CD8-positive, alpha-beta memory T cell (primary cell): Measurements from ENCODE around the gene MLLT3. TPM values are rescaled to one million over a fixed set of nuclear protein-coding genes. Genes with fewer than 3 reads are reported as not detected.
A peak's percentile ranks its signal among the peaks of the same experiment; 100 is the strongest.

Experiments
- CTCF ChIA-PET: fragments of 350-600 bp; sonication (Branson Sonifier 250); formaldehyde crosslinking; loops from one replicate; lab custom pipeline; 2021; ENCODE audit warnings: antibody characterized with exemption; lab: Charles Lee
- POLR2A ChIA-PET: fragments of 350-600 bp; sonication (Branson Sonifier 250); formaldehyde crosslinking; loops from one replicate; lab custom pipeline; 2021; ENCODE audit warnings: antibody characterized with exemption; lab: Charles Lee
- DNase-seq, 5 donors: peaks; one replicate each; pipeline versions ENCODE4 v3.0.0 to v3.0.0-alpha.2; 2020 to 2022; ENCODE audit warnings: mixed read lengths in 1 of 5
- H3K27ac ChIP-seq: one replicate; pipeline ENCODE4 v1.7.0; 2013; ENCODE audit warnings: low read depth, mild to moderate bottlenecking, low read length, moderate library complexity
- H3K27me3 ChIP-seq: 2 replicates; pipeline ENCODE4 v1.7.0; 2013; ENCODE audit warnings: low read length, mild to moderate bottlenecking; ENCODE audit not compliant: insufficient read depth, poor library complexity, severe bottlenecking
- H3K36me3 ChIP-seq: 2 replicates; pipeline ENCODE4 v1.7.0; 2013; ENCODE audit warnings: mild to moderate bottlenecking, low read length, moderate library complexity; ENCODE audit not compliant: insufficient read depth
- H3K4me1 ChIP-seq: 2 replicates; pipeline ENCODE4 v1.7.0; 2013; ENCODE audit warnings: mild to moderate bottlenecking, low read length, moderate library complexity; ENCODE audit not compliant: insufficient read depth
- H3K4me3 ChIP-seq: 2 replicates; pipeline ENCODE4 v1.7.0; 2013; ENCODE audit warnings: mild to moderate bottlenecking, low read length
- H3K9me3 ChIP-seq: 2 replicates; pipeline ENCODE4 v1.7.0; 2013; ENCODE audit warnings: mild to moderate bottlenecking, low read length
- H3K27ac Mint-ChIP-seq, 8 donors: one replicate each; pipeline ENCODE4 v1.8.0; 2020 to 2021; ENCODE audit warnings: mixed read lengths in 8 of 8, mild to moderate bottlenecking in 6 of 8, inconsistent platforms in 3 of 8, moderate library complexity in 3 of 8
- H3K27me3 Mint-ChIP-seq, 2 donors: one replicate each; pipeline ENCODE4 v1.8.0; 2020 to 2021; ENCODE audit warnings: mixed read lengths in 2 of 2, mild to moderate bottlenecking in 1 of 2, moderate library complexity in 1 of 2
- H3K36me3 Mint-ChIP-seq, 3 donors: one replicate each; pipeline ENCODE4 v1.8.0; 2020 to 2021; ENCODE audit warnings: mixed read lengths in 3 of 3, inconsistent platforms in 1 of 3, mild to moderate bottlenecking in 1 of 3
- H3K4me1 Mint-ChIP-seq, 3 donors: one replicate each; pipeline ENCODE4 v1.8.0; 2020 to 2021; ENCODE audit warnings: mixed read lengths in 3 of 3, inconsistent platforms in 1 of 3, mild to moderate bottlenecking in 1 of 3
- H3K4me3 Mint-ChIP-seq, 7 donors: one replicate each; pipeline ENCODE4 v1.8.0; 2020 to 2021; ENCODE audit warnings: mixed read lengths in 7 of 7, mild to moderate bottlenecking in 6 of 7, moderate library complexity in 4 of 7, inconsistent platforms in 2 of 7
- H3K9me3 Mint-ChIP-seq, 5 donors: one replicate each; pipeline ENCODE4 v1.8.0; 2020 to 2022; ENCODE audit warnings: mixed read lengths in 5 of 5, mild to moderate bottlenecking in 3 of 5, moderate library complexity in 2 of 5, inconsistent platforms in 1 of 5
- polyA plus RNA-seq: library from polyadenylated mRNA; unstranded; fragments of 300-500 nt; fragmentation: Illumina TruSeq; gene quantifications from one replicate; pipeline ENCODE4 v1.2.3, GENCODE V29; 2021
- total RNA-seq, 2 experiments: library from RNA; stranded (reverse); gene quantifications; one replicate each; pipeline ENCODE4 v1.2.3, GENCODE V29; 2021

Gene MLLT3
- total and polyA plus RNA-seq, 3 experiments from 2014 or later = 24.6 to 37.0 (median 36.8) TPM

DNA sequence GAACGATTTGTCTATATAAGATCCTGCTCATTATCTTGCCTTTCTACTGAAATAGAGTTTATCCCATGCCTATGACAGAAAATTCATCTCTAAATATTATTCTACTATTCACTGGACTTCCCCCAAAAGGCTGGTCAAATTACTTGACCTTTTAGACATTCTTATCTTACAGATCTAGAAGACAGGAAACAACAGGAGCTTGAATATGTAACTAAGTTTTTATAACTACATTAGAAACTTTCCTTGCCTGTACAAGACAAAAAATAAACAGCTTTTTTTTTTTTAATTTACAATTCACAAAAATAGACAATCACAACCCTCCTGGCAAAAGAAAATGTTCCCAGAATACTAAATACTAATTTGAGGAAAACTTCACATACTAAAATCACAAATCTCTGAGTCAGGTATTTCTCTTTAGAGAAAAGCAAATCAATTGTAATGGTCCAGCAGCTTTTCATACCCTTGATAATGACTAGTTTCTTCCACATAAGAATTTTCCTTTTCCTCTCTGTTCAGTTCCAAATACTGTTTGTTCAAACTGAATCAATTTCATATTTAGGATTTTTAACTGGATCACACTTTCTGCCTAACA lies 68.6 kb downstream of the MLLT3 start:
- H3K4me1 ChIP-seq = peaks cover 48% of the 10 kb centered on the region
- no peaks in the 10 kb centered on the region for H3K9me3 Mint-ChIP-seq

DNA sequence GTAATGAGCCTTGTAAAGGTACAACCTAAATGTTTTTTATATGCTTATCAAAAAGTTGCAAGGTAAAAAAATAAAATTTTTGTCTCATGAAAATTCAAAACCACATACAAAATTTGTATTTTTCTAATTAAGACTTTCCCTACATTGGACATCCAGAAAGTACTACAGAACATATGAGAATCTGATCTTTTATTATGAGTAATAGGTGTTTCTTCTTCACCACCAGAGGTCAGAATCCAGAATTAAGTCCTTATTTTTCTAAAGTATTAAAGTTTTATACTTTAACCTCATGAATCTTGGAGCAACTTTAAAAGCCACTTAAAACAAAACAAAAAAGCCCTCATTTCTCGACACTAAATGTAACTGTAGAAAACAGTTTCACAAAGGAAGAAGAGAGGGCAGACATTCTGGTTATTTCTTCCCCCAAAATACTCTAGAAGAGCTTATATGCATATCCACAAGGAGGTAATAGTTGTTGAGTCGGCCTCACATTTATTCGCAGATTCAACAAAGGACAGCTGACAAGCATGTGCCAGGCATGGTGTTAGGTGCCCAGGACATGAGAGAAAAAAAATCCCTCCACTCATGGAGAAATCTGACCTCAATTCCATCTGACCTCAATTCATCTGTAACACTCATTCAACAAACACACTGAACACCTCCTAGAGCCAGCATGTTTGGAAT lies 69.3 kb downstream of the MLLT3 start:
- Mint-ChIP-seq H3K27me3 (no peaks in the 10 kb centered on the region), H3K27ac (peak overlapping the region in 4 of 8 donors; percentile 0 to 42 (median 24)), H3K36me3 (peaks cover 0 to 2% (median 0%) of the 10 kb centered on the region in 3 donors), H3K9me3 (no peaks in the 10 kb centered on the region), H3K4me3 (peak overlapping the region in 5 of 7 donors; percentile 1 to 52 (median 35)), H3K4me1 (peaks cover 66 to 86% (median 84%) of the 10 kb centered on the region in 3 donors)
- H3K9me3 ChIP-seq = no peaks in the 10 kb centered on the region
- CTCF ChIA-PET = interaction anchor here (0.8 to 1.7 kb wide), 3 partner anchors 65 to 71 kb away, joined by 3 to 11 read pairs (median 4); partner anchors contain the start of gene MLLT3
- peaks cover 42% of the 10 kb centered on the region for H3K4me1 ChIP-seq
- POLR2A ChIA-PET = interaction anchor here (1.7 kb wide), 1 partner anchor 69 kb away, joined by 6 read pairs; the partner anchor contains the start of gene MLLT3
- no peak overlapping the region for H3K4me3 ChIP-seq
- H3K27ac ChIP-seq = no peak overlapping the region
- H3K36me3 ChIP-seq = no peaks in the 10 kb centered on the region
- H3K27me3 ChIP-seq = no peaks in the 10 kb centered on the region
- peak in 1 of 5 donors; percentile 5 for DNase-seq

More for the DNA sequence above, 68.6 kb downstream of the MLLT3 start:
- Histone ChIP-seq H3K4me3 (no peak overlapping the region), H3K9me3 (no peaks in the 10 kb centered on the region), H3K27ac (no peak overlapping the region), H3K27me3 (no peaks in the 10 kb centered on the region), H3K36me3 (no peaks in the 10 kb centered on the region)
- H3K4me1 Mint-ChIP-seq = peaks cover 72 to 86% (median 85%) of the 10 kb centered on the region in 3 donors
- CTCF ChIA-PET = interaction anchor here (0.8 to 1.7 kb wide), 3 partner anchors 64 to 71 kb away, joined by 3 to 11 read pairs (median 4); partner anchors contain the start of gene MLLT3
- POLR2A ChIA-PET = interaction anchor here (1.7 kb wide), 1 partner anchor 68 kb away, joined by 6 read pairs; the partner anchor contains the start of gene MLLT3
- H3K27ac Mint-ChIP-seq = peak overlapping the region in 6 of 8 donors; percentile 0 to 52 (median 33)
- no peaks in the 10 kb centered on the region for H3K27me3 Mint-ChIP-seq
- peak overlapping the region in 6 of 7 donors; percentile 1 to 52 (median 26) for H3K4me3 Mint-ChIP-seq
- H3K36me3 Mint-ChIP-seq = peaks cover 0 to 2% (median 0%) of the 10 kb centered on the region in 3 donors
- no peak for DNase-seq

DNA sequence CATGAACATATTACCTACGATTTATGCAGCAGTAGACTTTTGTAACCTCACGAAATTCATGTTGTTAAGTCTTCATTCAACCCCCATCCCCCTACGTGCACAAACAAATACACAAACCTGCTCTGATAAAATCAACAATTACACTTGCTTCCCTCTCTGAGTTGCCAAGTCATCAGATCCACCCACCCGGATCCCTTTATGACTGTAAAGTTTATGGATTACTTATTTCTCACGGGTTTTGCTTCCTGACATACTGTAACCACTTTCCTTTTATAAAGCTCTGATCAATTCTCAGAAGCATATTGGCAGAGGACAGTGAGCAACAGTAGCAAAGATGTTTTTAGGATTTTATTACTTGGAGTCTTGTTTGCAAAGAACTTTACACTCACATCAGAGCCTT lies 70.5 kb downstream of the MLLT3 start:
- H3K4me1 ChIP-seq = peaks cover 39% of the 10 kb centered on the region
- no peaks in the 10 kb centered on the region for H3K9me3 ChIP-seq
- no peak for DNase-seq
- ChIA-PET CTCF (no interaction called here), POLR2A (no interaction called here)
- H3K4me3 Mint-ChIP-seq = no peak overlapping the region
- H3K27ac ChIP-seq = no peak overlapping the region
- no peaks in the 10 kb centered on the region for H3K36me3 ChIP-seq
- H3K9me3 Mint-ChIP-seq = no peaks in the 10 kb centered on the region
- H3K4me1 Mint-ChIP-seq = peaks cover 54 to 80% (median 76%) of the 10 kb centered on the region in 3 donors
- H3K27me3 Mint-ChIP-seq = no peaks in the 10 kb centered on the region
- H3K27me3 ChIP-seq = no peaks in the 10 kb centered on the region
- H3K4me3 ChIP-seq = no peak overlapping the region
- peaks cover 0 to 2% (median 0%) of the 10 kb centered on the region in 3 donors for H3K36me3 Mint-ChIP-seq
- H3K27ac Mint-ChIP-seq = peak overlapping the region in 3 of 8 donors; percentile 13 to 57 (median 40)

DNA sequence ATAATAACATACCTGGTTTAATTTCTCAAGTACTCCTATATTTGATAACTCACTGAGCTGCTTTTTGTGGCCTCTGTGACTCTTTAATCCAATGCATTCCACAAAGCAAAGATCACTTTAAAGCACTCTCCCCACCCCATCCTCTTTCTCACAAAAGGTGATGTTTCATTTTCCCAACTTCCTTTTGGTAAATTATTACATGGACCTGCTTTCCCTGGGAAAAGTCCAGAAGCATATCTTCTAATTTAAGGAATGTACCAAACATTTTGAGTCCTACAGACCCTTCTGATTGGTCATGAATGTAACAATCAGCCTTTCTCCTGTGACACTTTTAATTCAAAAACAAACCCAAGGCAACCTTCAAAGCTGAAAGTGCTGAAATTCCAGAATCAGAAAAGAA lies 71.1 kb downstream of the MLLT3 start:
- Histone ChIP-seq H3K27ac (no peak overlapping the region), H3K27me3 (no peaks in the 10 kb centered on the region), H3K36me3 (no peaks in the 10 kb centered on the region), H3K9me3 (no peaks in the 10 kb centered on the region), H3K4me3 (no peak overlapping the region), H3K4me1 (peaks cover 39% of the 10 kb centered on the region)
- peaks cover 0 to 2% (median 0%) of the 10 kb centered on the region in 3 donors for H3K36me3 Mint-ChIP-seq
- H3K27ac Mint-ChIP-seq = peak overlapping the region in 2 of 8 donors; percentile 52 to 57
- ChIA-PET CTCF (no interaction called here), POLR2A (no interaction called here)
- DNase-seq = no peak
- H3K9me3 Mint-ChIP-seq = no peaks in the 10 kb centered on the region
- no peak overlapping the region for H3K4me3 Mint-ChIP-seq
- H3K27me3 Mint-ChIP-seq = no peaks in the 10 kb centered on the region
- H3K4me1 Mint-ChIP-seq = peaks cover 54 to 77% (median 76%) of the 10 kb centered on the region in 3 donors

DNA sequence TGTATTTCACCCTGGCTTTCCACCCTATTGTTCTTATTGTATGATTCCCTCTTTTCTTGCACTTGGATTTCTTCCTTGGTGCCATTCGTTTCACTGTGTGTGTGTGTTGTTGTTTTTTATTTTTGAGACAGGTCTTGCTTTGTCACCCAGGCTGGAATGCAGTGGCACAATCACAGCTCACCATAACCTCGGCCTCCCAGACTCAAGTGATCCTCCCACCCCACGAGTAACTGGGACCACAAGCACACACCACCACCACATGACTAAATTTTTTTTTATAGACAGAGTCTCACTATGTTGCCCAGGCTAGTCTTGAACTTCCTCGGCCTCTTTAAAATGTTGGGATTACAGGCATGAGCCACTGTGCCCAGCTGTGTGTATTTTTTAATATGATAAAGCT lies 72.0 kb downstream of the MLLT3 start:
- CTCF ChIA-PET = no interaction called here
- no peaks in the 10 kb centered on the region for H3K27me3 ChIP-seq
- Mint-ChIP-seq H3K36me3 (peaks cover 0 to 3% (median under 1%) of the 10 kb centered on the region in 3 donors), H3K27me3 (no peaks in the 10 kb centered on the region), H3K27ac (no peak overlapping the region), H3K4me3 (no peak overlapping the region), H3K9me3 (no peaks in the 10 kb centered on the region), H3K4me1 (peaks cover 54 to 80% (median 78%) of the 10 kb centered on the region in 3 donors)
- H3K27ac ChIP-seq = no peak overlapping the region
- no peaks in the 10 kb centered on the region for H3K9me3 ChIP-seq
- POLR2A ChIA-PET = no interaction called here
- DNase-seq = no peak
- H3K36me3 ChIP-seq = no peaks in the 10 kb centered on the region
- H3K4me3 ChIP-seq = no peak overlapping the region
- H3K4me1 ChIP-seq = peaks cover 39% of the 10 kb centered on the region

DNA sequence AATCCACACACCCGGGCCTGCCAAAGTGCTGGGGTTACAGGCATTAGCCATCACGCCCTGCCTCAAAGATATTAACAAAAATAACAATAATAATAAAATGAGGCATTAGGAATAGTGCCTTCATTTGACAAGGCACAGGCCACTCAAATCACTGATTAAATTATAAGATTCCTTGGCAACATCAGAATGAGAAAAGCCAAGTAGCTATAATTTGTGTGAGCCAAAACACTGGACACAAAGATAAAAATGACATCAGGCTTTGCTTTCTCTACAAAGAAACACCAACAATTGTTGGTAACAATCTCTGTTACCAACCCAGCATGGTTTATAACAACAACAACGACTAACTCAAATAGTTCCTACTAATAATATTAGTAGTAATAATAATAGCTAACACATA lies 73.2 kb downstream of the MLLT3 start:
- H3K27me3 Mint-ChIP-seq = no peaks in the 10 kb centered on the region
- POLR2A ChIA-PET = no interaction called here
- Histone ChIP-seq H3K27me3 (no peaks in the 10 kb centered on the region), H3K4me1 (peaks cover 28% of the 10 kb centered on the region), H3K36me3 (no peaks in the 10 kb centered on the region), H3K9me3 (no peaks in the 10 kb centered on the region), H3K4me3 (no peak overlapping the region), H3K27ac (no peak overlapping the region)
- no peaks in the 10 kb centered on the region for H3K9me3 Mint-ChIP-seq
- DNase-seq = no peak
- H3K36me3 Mint-ChIP-seq = peaks cover 3 to 8% (median 4%) of the 10 kb centered on the region in 3 donors
- H3K27ac Mint-ChIP-seq = no peak overlapping the region
- H3K4me3 Mint-ChIP-seq = no peak overlapping the region
- CTCF ChIA-PET = no interaction called here
- H3K4me1 Mint-ChIP-seq = peaks cover 47 to 76% (median 75%) of the 10 kb centered on the region in 3 donors

DNA sequence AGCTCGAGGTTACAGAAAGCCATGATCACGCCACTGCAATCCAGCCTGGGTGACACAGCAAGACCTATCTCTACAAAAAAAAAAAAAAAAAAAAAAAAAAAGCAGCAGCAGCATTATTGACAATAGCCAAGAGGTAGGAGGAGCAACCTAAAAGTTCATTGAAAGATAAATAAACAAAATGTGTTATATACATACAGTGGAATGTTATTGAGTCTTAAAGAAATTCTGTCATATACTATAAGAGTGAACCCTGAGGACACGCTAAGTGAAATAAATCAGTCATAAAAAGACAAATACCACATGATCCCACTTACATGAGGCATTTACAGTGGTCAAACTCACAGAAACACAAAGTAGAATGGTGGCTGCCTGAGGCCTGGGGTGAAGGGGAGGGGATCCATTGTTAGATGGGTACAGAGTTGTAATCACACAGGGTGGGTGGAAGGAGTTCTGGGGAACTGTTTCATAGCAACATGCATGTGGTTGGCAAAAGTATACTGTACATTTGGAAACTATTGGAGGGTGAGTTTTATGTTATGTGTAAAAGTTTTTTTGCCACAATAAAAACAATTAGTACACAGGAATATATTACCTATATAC lies 77.2 kb downstream of the MLLT3 start:
- no peak overlapping the region for H3K4me3 ChIP-seq
- no peak overlapping the region for H3K27ac ChIP-seq
- H3K36me3 ChIP-seq = no peaks in the 10 kb centered on the region
- H3K27ac Mint-ChIP-seq = peak overlapping the region in 1 of 8 donors; percentile 54
- peaks cover 11% of the 10 kb centered on the region for H3K9me3 ChIP-seq
- H3K27me3 ChIP-seq = no peaks in the 10 kb centered on the region
- no peaks in the 10 kb centered on the region for H3K27me3 Mint-ChIP-seq
- H3K4me1 ChIP-seq = peaks cover 6% of the 10 kb centered on the region
- DNase-seq = no peak
- peaks cover 22 to 50% (median 49%) of the 10 kb centered on the region in 3 donors for H3K4me1 Mint-ChIP-seq
- peak overlapping the region in 1 of 7 donors; percentile 20 for H3K4me3 Mint-ChIP-seq
- ChIA-PET CTCF (no interaction called here), POLR2A (interaction anchor here (0.6 kb wide), 1 partner anchor 16 kb away, joined by 3 read pairs; no protein-coding TSS in a partner anchor)
- H3K9me3 Mint-ChIP-seq = peaks cover 4 to 20% (median 18%) of the 10 kb centered on the region in 5 donors
- H3K36me3 Mint-ChIP-seq = peaks cover 16 to 35% (median 21%) of the 10 kb centered on the region in 3 donors
